ENCODE results near the gene CYP4F11.
"Not testable (repeated sequence)": the region's sequence is repeated elsewhere in the genome, so short reads cannot be mapped to it uniquely, and the experiment has no call there.

The CYP4F11 gene, protein sequence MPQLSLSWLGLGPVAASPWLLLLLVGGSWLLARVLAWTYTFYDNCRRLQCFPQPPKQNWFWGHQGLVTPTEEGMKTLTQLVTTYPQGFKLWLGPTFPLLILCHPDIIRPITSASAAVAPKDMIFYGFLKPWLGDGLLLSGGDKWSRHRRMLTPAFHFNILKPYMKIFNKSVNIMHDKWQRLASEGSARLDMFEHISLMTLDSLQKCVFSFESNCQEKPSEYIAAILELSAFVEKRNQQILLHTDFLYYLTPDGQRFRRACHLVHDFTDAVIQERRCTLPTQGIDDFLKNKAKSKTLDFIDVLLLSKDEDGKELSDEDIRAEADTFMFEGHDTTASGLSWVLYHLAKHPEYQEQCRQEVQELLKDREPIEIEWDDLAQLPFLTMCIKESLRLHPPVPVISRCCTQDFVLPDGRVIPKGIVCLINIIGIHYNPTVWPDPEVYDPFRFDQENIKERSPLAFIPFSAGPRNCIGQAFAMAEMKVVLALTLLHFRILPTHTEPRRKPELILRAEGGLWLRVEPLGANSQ

DNA sequence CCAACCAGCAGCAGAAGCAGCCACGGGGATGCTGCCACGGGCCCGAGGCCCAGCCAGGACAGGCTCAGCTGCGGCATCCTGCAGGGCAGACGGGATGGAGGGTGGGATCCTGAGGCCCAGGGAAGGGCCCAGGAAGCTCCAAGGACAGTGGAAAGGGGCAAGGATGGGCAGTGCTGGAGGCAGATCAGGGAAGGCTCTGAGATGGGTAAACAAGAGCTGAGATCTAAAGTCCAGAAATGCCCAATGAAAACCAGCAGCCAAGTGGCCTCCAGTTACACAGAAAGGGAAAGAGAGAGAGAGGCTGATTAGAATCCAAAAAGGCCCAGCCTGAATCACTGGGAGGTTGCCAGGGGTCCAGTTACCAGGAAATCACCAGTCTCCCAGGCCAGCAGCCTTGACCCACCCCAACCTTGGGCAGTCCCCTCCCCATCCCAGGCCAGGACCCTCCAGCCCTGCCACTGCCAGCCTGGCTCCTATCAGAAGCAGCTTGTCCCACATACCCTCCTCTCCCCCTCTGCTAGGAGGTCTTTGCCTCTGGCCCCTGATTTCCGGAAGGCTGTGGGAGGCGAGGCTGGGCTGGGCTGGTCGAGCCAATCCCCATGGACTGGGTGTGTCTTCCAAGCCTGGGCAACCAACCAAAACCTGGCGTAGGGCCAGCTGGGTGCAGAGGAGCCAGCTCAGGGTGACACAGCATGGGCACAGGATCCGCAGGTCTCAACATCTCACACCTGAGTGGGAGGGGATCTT lies at the start of gene CYP4F11:
TSS of gene CYP4F11 (minus strand) at position 198 of the 747 bp plus-strand sequence. CDS start at position 77, 121 bp downstream.
- no peak for DNase-seq (ENCODE audit: extremely low read depth in 1 of 2, low read depth in 1 of 2)

DNA sequence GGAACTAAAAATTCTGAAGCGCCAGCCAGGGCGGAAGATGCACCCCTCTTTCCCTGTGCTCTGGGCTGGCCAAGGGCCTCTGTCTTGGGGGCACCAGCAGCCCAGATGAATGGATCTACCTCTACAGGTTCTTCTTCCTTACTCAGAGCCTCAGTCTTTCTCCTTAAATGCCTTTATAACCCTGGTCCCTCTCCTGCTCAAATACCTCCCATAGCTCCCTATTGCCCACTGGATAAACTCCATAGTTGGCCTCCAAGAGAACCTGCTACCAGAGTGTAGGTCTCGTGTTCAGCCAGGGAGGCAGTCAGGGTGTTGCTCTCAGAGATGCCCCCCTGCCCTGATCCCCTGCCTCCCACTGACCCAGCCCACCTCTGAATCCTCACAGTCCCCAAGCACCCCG lies 45.0 kb upstream of the CYP4F11 start:
- DNase-seq (ENCODE audit: extremely low read depth in 1 of 2, low read depth in 1 of 2) = no peak

- no peak for DNase-seq (ENCODE audit: extremely low read depth in 1 of 2, low read depth in 1 of 2)
Measured at GRCh38 chr19:15977690-15978089, 43.4 kb upstream of the CYP4F11 start.

- DNase-seq (ENCODE audit: extremely low read depth in 1 of 2, low read depth in 1 of 2) = no peak
Measured at GRCh38 chr19:15976836-15977689, 42.7 kb upstream of the CYP4F11 start.

DNA sequence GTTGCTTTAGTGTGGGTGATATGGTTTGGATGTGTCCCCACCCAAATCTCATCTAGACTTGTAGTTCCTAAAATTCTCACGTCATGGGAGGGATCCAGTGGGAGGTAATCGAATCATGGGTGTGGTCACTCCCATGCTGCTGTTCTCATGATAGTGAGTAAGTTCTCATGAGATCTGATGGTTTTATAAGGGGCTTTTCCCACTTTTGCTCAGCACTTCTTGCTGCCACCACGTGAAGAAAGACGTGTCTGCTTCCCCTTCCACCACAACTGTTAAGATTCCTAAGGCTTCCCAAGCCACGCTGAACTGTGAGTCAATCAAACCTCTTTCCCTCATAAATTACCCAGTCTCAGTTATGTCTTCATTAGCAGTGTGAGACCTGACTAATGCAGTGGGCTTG lies 40.5 kb upstream of the CYP4F11 start:
- no peak for DNase-seq (ENCODE audit: extremely low read depth in 1 of 2, low read depth in 1 of 2)

- not testable (repeated sequence) for DNase-seq (ENCODE audit: extremely low read depth in 1 of 2, low read depth in 1 of 2)
Measured at GRCh38 chr19:15972043-15972442, 37.7 kb upstream of the CYP4F11 start.

DNA sequence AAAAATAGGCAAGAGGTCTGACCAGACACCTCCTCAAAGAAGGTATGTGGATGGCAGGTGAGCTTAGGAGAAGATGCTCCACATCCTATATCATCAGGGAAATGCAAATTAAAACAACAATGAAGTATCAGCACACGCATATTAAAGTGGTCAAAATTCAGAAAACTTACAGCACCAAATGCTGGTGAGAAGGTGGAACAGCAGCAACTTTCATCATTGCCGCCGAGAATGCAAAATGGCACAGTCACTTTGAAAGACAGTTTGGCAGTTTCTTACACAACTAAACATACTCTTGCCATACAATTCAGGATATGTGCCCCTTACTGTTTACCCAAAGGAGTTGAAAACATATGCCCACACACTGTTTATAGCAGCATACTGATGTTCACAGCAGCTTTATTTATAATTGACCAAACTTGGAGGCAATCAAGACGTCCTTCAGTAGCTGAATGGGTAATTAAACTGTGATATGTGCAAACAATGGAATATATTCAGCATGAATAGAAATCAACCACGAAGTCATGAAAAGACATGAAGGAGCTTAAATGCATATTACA lies 37.0 kb upstream of the CYP4F11 start:
- no peak for DNase-seq (ENCODE audit: extremely low read depth in 1 of 2, low read depth in 1 of 2)

DNA sequence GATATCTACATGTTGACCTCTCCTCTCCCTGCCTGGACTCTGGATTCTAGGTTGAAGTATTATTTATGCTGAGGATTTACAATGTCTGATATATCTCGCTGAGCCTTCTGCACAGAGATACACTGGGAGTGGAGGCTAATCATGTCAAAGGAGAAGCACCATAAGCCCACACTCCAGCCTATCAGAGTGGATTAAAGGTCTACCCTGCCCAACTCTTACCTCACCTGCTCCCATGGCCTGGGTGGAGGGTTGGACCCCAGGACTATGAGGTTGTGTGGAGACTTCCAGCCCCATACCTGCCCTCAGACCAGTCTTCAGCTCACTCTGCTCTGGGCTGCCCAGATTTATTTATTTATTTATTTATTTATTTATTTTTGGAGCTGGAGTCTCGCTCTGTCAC lies 29.9 kb upstream of the CYP4F11 start:
- no peak for DNase-seq (ENCODE audit: extremely low read depth in 1 of 2, low read depth in 1 of 2)

DNA sequence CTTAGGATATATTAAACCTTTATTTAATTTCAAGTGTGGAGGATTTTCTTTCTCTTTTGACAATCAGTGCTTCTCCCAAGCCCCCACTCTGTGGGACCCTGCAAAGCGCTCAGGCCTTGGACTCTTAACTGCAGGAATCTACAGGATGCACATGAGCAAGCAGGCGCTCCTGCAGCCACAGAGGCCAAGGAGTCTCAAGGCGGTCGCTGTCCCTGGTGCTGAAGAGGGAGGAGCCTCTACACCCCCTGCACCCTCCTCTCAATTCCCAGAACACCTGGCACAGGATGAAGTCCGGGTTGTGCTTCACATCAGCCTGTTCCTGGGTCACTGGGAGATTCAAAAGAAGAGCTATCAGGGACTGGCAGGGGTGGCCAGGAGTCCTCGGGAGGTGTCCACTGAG lies 28.0 kb upstream of the CYP4F11 start:
- no peak for DNase-seq (ENCODE audit: extremely low read depth in 1 of 2, low read depth in 1 of 2)

GRCh38 chr19:15954820-15955219 lies 20.5 kb upstream of the CYP4F11 start:
- no peak for DNase-seq (ENCODE audit: extremely low read depth in 1 of 2, low read depth in 1 of 2)

DNA sequence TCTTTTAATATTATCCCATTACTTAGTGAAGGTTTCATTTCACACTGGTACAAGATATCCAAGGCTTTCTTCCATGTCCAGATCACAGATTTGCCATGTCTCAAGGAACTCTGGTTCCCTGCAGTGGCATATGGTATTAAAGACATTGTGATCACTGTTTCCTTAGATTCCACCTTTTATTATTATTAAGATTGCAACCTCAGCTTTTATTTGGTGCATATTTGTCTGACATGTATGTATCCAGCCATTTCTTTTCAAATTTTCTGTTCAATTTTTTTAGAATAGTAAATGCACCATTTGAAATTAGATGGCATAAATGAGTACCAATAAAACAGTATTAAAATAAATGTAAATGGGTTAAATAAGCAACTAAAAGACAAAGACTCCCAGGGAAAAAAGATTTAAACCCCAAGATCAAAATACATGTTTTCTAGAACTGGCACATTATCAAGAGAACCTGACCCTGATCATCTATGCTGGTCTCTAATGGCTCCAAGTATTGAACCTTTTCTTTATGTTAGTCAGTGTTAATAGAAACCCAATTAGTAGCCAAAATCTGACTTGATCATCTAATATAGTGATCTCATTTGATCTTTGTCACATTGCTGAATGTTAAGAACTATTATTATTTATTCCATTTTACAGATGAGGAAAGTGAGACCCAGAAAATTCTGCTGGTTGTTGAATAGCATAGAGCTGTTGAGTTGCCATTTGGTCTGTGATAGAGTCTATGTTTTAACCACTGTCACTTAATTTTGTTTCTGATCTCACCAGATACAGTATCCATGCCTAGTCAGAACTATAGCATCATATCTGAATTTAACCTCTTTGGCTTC lies 14.1 kb upstream of the CYP4F11 start, which contains the start of gene OR10H4:
TSS of gene OR10H4 (plus strand) at position 786 of the 836 bp plus-strand sequence. CDS start at position 786, 0 bp downstream.
- no peak for DNase-seq (ENCODE audit: extremely low read depth in 1 of 2, low read depth in 1 of 2)

- no peak for DNase-seq (ENCODE audit: extremely low read depth in 1 of 2, low read depth in 1 of 2)
Measured at GRCh38 chr19:15945301-15945700, 11.0 kb upstream of the CYP4F11 start.

- DNase-seq (ENCODE audit: extremely low read depth in 1 of 2, low read depth in 1 of 2) = no peak
Measured at GRCh38 chr19:15944401-15944800, 10.1 kb upstream of the CYP4F11 start.

DNA sequence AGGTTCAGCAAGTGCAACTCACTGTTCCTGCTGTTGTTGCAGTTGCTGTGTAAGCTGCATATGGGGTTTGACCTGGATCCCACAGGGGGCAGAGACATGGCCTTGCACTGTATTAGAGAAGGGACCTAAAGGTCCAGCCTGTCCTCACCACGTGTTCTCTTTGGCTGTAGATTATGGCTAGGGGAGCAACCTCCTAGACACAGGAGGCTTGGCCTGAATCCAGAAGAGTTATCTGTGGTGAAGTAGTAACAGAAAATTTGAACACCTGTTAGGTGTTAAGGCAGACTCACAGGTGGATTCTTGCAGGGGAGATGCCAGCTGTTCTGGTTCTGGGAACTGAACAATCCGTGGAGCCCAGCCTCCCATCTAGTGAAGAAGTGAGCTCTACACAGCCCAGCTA lies 3.4 kb upstream of the CYP4F11 start:
- DNase-seq (ENCODE audit: extremely low read depth in 1 of 2, low read depth in 1 of 2) = no peak

DNA sequence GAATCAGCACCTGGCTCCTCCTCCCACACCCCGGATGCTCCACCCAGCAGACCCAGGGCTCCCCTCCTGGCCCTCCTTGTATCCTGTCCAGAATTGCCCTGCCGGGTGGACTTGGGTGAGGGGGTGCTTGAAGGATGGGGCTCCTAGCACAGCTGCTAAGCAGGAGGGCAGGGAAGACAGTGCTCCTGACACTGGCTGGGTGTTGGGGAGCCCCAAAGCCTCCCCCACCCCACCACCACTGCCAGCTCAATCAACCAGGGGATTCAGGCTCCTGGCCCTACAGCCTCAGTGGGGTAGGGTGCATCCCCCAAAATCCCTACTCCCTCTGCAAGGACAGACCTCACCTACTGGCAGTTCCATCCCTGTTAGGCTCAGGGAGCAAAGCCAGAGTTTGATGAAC lies 2.6 kb upstream of the CYP4F11 start:
- no peak for DNase-seq (ENCODE audit: extremely low read depth in 1 of 2, low read depth in 1 of 2)

DNA sequence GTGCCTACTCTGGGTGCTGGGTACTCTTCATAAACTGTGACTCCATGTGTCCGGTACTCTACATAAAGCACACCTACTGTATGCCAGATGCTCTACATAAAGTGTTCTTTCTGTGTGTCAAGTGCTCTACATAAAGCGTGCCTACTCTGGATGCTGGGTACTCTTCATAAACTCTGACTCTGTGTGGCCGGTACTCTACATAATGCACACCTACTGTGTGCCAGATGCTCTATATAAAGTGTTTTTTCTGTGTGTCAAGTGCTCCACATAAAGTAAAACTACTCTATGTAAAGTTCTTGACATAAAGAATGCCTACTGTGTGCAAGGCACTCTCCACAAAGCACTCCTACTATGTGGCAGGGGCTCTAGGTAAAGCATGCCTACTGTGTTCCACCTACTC lies 1.8 kb upstream of the CYP4F11 start:
- no peak for DNase-seq (ENCODE audit: extremely low read depth in 1 of 2, low read depth in 1 of 2)

- no peak for DNase-seq (ENCODE audit: extremely low read depth in 1 of 2, low read depth in 1 of 2)
Measured at GRCh38 chr19:15935167-15935702, 906 bp upstream of the CYP4F11 start.

DNA sequence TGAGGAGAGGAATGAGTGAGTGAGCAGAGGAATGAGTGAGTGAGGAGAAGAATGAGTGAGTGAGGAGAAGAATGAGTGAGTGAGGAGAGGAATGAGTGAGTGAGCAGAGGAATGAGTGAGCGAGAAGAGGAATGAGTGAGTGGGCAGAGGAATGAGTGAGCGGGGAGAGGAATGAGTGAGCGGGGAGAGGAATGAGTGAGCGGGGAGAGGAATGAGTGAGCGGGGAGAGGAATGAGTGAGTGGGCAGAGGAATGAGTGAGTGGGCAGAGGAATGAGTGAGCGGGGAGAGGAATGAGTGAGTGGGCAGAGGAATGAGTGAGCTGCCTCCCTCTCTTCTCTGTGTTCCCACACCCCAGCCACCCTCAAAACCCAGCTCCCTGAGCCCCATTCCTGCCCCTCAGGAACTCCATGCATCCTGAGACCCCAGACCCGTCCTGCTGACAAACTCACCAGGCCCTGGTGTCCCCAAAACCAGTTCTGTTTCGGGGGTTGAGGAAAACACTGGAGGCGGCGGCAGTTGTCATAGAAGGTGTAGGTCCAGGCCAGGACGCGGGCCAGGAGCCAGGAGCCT lies 483 bp downstream of the CYP4F11 start:
- not testable (repeated sequence) for DNase-seq (ENCODE audit: extremely low read depth in 1 of 2, low read depth in 1 of 2)

DNA sequence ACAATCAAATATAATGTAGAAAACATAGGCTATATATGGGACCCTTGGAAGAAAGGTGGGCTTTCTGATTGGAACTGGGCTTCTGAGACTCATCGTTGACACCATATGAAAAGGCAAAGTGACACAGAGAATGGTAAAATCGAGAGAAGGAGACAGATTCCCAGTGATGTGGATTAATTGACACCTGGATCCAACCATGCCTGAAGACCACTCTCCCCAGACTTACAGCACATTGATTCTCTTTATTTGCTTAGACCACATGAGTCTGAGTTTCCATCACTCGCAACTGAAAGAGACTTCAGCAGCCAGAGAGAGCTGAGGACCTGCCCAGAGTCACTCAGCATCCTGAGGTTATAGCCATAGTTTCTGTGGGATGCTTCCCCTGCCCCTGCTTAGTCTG lies 6.0 kb downstream of the CYP4F11 start:
- no peak for DNase-seq (ENCODE audit: extremely low read depth in 1 of 2, low read depth in 1 of 2)

Data from stimulated activated CD8-positive, alpha-beta memory T cell treated with anti-CD3 and anti-CD28 coated beads, Interleukin-7, amount 100 ng/mL, for 48 hours (primary cell).